Bronchial epithelial cell (primary cell): ENCODE measurements around the gene RAPGEF6. TPM values are rescaled to one million over a fixed set of nuclear protein-coding genes. Genes with fewer than 3 reads are reported as not detected.

ENCODE experiments used
- DNase-seq: peaks from one replicate; pipeline ENCODE4 v3.0.0-alpha.2; 2010; ENCODE audit warnings: low read depth
- FAIRE-seq: peaks from 2 replicates; lab custom pipeline; 2011; peaks lifted over from hg19 to GRCh38; lab: Jason Lieb, UNC
- H3K27me3 ChIP-seq: 2 replicates; pipeline ENCODE4 v1.5.1; 2011; ENCODE audit warnings: low read length; ENCODE audit not compliant: control insufficient read depth, insufficient read depth
- H3K36me3 ChIP-seq: 2 replicates; pipeline ENCODE4 v1.5.1; 2011; ENCODE audit warnings: low read length; ENCODE audit not compliant: control insufficient read depth, insufficient read depth
- H3K4me3 ChIP-seq: 2 replicates; pipeline ENCODE4 v1.5.1; 2011; ENCODE audit warnings: mild to moderate bottlenecking, low read depth, low read length, control low read depth
- CTCF ChIP-seq: IDR thresholded peaks from 2 replicates; pipeline ENCODE4 v1.5.1; 2011; ENCODE audit warnings: mild to moderate bottlenecking, moderate library complexity, low read length, control low read depth, inconsistent platforms; ENCODE audit not compliant: insufficient read depth, severe bottlenecking
- total RNA-seq: library from RNA; depleted of rRNA; stranded (reverse); fragments of >200 nt; gene quantifications from 2 replicates; pipeline ENCODE4 v1.2.1, GENCODE V29; 2014

Gene RAPGEF6
- total RNA-seq, 1 donor from 2014 or later, result 14.2 TPM

DNA sequence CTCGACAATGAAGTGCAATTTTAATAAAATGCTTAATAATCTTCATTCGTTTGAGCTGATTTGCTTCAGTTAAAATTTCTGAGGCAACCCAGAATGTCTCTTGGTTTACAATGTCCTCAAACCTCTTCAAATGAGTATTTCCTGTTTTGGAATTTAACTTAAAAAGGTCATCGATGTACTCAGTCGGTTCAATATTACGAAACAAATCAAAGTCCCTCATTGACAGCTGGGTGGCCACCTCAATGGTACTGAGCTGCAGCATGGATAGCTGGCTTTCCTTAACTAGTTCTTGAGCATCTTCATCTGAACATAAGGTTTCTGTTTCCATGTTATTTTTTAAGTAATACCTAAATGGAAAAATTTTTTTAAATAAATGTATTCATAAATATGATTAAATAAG lies 173.3 kb downstream of the RAPGEF6 start:
- no peaks in the 10 kb centered on the region for H3K27me3 ChIP-seq
- no peak for DNase-seq
- H3K4me3 ChIP-seq, result no peak overlapping the region
- no peak for FAIRE-seq
- no peak for TF ChIP-seq CTCF
- no peaks in the 10 kb centered on the region for H3K36me3 ChIP-seq

DNA sequence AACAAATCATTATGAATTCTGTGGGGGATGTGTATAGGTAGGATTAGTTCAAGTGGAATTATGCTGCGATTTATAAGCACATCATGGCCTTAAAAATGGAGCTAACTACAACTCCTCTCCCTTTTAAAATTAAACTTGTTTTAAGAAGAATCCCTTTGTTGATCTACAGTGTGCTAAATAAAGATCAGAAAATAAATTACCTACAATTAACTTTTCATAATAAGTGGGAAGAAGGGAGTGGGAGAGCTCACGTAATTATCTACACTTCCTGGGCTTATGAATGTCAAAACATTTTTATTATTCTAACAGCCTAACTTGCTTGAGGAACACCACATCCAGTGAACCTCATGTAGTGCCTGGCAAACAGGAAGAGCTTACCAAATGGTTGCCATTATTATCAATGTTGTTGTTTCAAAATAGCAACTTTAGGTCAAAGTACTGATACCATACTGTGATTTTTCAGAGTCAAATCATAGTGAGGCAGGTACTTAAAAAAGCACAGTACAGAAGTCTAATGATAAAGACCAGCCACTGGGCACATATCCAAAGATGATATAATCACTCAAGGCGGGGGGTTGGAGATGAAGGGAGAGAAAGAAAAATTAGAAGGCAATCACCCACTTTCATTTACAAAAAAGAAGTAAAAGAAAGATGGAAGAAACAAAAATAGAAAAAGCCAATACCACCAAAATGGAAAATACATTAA lies 174.0 kb downstream of the RAPGEF6 start:
- DNase-seq (no peak), FAIRE-seq (no peak)
- Histone ChIP-seq H3K4me3 (no peak overlapping the region), H3K36me3 (no peaks in the 10 kb centered on the region), H3K27me3 (no peaks in the 10 kb centered on the region)
- no peak for TF ChIP-seq CTCF

DNA sequence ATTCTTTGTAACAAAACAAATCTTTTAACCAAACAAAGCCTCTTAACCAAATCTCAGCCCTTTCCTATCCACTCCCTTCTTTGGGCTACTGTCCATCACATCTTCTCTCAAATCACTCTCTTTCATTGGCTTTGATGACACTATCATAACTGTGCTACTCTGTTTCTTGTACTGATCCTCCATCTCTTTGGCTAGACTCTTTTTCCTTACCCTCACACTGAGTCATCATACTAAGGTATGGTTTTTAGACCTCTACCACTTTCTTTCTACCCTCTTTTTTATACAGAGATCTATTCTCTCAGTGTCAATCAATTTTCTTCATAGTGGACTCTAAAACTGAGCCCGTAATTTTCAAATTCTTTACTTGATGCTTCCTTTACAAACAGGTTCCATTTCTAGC lies 174.9 kb downstream of the RAPGEF6 start:
- Histone ChIP-seq H3K27me3 (no peaks in the 10 kb centered on the region), H3K4me3 (no peak overlapping the region), H3K36me3 (no peaks in the 10 kb centered on the region)
- FAIRE-seq, result no peak
- TF ChIP-seq CTCF, result no peak
- no peak for DNase-seq

DNA sequence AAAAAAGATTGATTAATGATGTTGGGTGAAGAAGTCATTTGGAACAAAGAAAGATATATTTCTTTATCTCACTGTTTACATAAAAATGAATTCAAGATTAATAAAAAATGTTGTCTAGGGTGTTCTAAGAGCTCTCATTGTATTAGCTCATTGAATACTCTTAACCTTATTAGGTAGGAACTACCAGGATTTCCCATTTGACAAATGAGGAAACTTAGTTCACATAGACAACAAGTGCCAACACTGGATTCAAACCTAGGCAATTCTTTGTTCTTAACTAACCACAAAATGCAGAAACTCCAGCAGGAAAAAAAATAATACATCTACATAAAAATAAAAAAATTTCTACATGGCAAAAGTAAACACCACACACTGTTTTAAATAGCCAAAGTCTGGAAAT lies 175.8 kb downstream of the RAPGEF6 start:
- no peak for DNase-seq
- Histone ChIP-seq H3K36me3 (no peaks in the 10 kb centered on the region), H3K4me3 (no peak overlapping the region), H3K27me3 (no peaks in the 10 kb centered on the region)
- FAIRE-seq, result no peak
- TF ChIP-seq CTCF, result no peak

GRCh38 chr5:131457193-131457592 lies 177.8 kb downstream of the RAPGEF6 start:
- no peaks in the 10 kb centered on the region for H3K36me3 ChIP-seq
- H3K27me3 ChIP-seq, result no peaks in the 10 kb centered on the region
- no peak for TF ChIP-seq CTCF
- no peak overlapping the region for H3K4me3 ChIP-seq
- DNase-seq (no peak), FAIRE-seq (no peak)

DNA sequence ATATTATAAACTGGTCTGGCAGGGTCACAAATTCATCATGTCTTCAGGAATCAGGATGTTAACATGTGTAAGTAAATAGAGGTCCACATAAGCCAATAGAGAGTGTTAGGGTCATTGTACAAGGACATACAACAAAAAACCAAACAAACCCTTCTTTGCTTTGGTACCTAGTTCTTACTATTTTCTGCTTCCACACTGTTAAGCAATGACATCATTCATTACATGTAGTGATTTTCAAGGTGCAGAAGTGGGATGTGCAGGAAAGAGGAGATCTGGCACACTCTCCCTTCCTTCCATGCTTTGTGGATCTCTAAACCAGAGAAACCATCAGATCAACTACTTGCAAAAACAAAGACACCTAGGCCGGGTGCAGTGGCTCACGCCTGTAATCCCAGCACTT lies 184.1 kb downstream of the RAPGEF6 start:
- no peak for DNase-seq
- FAIRE-seq, result no peak
- Histone ChIP-seq H3K27me3 (no peaks in the 10 kb centered on the region), H3K36me3 (peaks cover 2% of the 10 kb centered on the region), H3K4me3 (no peak overlapping the region)
- TF ChIP-seq CTCF, result no peak
